Subcutaneous abdominal adipose tissue (tissue), 5 donors: Measurements from ENCODE around the gene CLCN2.

ENCODE experiments used
- H3K27ac ChIP-seq: one replicate; pipeline ENCODE4 v1.7.0; 2013; ENCODE audit warnings: low read depth, mild to moderate bottlenecking, inconsistent platforms, low read length, moderate library complexity
- H3K27me3 ChIP-seq, 5 donors: one replicate each; pipeline ENCODE4 v1.7.0; 2013; ENCODE audit warnings: low read length in 5 of 5, inconsistent platforms in 1 of 5; ENCODE audit not compliant: control insufficient read depth in 5 of 5, insufficient read depth in 4 of 5
- H3K36me3 ChIP-seq, 5 donors: one replicate each; pipeline ENCODE4 v1.7.0; 2013; ENCODE audit warnings: low read length in 5 of 5; ENCODE audit not compliant: control insufficient read depth in 5 of 5, insufficient read depth in 5 of 5
- H3K4me1 ChIP-seq, 5 donors: one replicate each; pipeline ENCODE4 v1.7.0; 2013; ENCODE audit warnings: low read length in 5 of 5, mild to moderate bottlenecking in 3 of 5, moderate library complexity in 1 of 5; ENCODE audit not compliant: control insufficient read depth in 5 of 5, insufficient read depth in 5 of 5
- H3K4me3 ChIP-seq, 5 donors: one replicate each; pipeline ENCODE4 v1.7.0; 2013; ENCODE audit warnings: low read length in 5 of 5, low read depth in 1 of 5
- H3K9ac ChIP-seq, 5 donors: one replicate each; pipeline ENCODE4 v1.7.0; 2013; ENCODE audit warnings: low read length in 5 of 5, mild to moderate bottlenecking in 4 of 5, moderate library complexity in 3 of 5
- H3K9me3 ChIP-seq, 5 donors: one replicate each; pipeline ENCODE4 v1.7.0; 2013; ENCODE audit warnings: low read length in 5 of 5; ENCODE audit not compliant: control insufficient read depth in 5 of 5
- donor health status: healthy.
- donor health status: healthy.
- donor health status: healthy.
- donor health status: healthy.
- donor health status: healthy.

The CLCN2 gene

DNA sequence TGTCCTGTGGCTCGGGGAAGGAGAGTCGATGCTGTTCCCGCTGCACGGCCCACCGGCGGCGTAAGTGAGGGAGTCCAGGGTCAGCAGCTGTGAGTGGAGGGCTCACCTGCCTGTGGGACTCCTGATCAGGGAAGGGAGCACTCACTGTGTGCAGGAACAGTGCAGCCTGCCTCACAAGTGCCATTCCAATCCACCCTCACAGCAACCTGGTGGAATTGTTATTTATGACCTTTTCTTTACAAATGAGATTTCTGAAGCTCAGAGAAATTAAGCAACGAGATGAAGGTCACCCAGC is 27.5 kb upstream of the CLCN2 start:
- Histone ChIP-seq H3K9me3 (no peaks in the 10 kb centered on the region), H3K4me1 (no peaks in the 10 kb centered on the region), H3K36me3 (peaks cover 0 to 33% (median 3%) of the 10 kb centered on the region in 5 donors), H3K27me3 (peaks cover 0 to 2% (median 0%) of the 10 kb centered on the region in 5 donors), H3K4me3 (no peak overlapping the region), H3K27ac (no peak overlapping the region), H3K9ac (no peak overlapping the region)

DNA sequence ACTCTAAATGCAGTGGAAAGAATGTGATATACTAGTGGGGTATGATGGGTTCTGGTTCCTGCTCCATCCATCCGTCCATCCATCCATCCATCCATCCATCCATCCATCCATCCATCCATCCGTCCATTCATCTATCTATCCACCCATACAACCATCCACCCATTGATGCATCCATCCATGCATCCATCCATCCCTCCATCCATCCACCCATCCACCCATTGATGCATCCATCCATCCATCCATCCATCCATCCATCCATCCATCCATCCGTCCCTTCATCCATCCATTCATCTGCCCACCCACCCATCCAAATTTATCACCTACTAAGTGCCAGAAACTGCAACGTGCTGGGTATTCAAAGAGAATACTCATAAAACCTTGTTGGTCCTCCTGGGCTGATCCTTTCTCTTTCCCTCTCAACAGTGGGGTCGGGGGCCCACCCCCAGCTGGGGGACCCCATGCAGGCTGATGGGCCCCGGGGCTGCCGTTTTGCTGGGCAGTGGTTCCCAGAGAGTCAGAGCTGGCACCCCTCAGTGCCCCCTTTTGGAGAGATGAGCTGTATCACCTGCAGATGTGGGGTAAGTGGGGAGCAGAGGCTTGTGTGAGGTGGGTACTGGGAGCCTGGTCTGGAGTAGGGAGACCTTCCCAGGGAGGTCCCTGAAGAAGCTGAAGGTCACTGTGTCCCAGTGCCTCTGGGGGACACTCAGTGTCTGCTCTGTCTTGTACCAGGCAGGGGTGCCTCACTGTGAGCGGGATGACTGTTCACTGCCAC is 26.9 kb upstream of the CLCN2 start:
- Histone ChIP-seq H3K36me3 (peaks cover 0 to 35% (median 3%) of the 10 kb centered on the region in 5 donors), H3K27me3 (peaks cover 0 to 2% (median 0%) of the 10 kb centered on the region in 5 donors), H3K4me3 (no peak overlapping the region), H3K9me3 (no peaks in the 10 kb centered on the region), H3K9ac (no peak overlapping the region), H3K27ac (no peak overlapping the region), H3K4me1 (no peaks in the 10 kb centered on the region)

DNA sequence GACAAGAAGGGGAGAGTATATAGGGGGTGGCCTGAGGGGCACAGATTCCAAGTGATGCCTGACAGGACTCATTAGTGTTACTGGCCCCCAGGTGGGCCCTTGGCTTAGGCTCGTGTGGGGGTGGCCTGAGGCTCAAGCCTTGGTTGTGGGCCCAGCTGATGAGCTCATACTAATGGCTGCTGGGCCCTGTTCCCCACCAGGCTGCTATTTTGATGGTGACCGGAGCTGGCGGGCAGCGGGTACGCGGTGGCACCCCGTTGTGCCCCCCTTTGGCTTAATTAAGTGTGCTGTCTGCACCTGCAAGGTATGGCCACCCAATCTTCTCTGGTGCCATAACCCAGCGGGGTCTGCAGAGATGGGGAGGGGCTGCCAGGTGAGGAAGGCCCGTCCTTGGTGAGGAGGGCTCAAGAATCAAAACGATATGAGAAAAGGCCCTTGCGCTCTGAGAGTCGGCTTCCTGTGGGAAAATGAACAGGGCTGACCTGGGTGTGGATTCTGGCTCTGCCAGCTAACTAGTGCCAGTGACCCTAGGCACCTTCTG is 25.8 kb upstream of the CLCN2 start:
- Histone ChIP-seq H3K27ac (no peak overlapping the region), H3K9me3 (no peaks in the 10 kb centered on the region), H3K27me3 (peaks cover 0 to 2% (median 0%) of the 10 kb centered on the region in 5 donors), H3K4me1 (no peaks in the 10 kb centered on the region), H3K4me3 (no peak overlapping the region), H3K9ac (no peak overlapping the region), H3K36me3 (peaks cover 0 to 46% (median 9%) of the 10 kb centered on the region in 5 donors)

GRCh38 chr3:184386047-184386806 is 24.8 kb upstream of the CLCN2 start:
- H3K27me3 ChIP-seq = peaks cover 0 to 3% (median 0%) of the 10 kb centered on the region in 5 donors
- H3K27ac ChIP-seq = no peak overlapping the region
- H3K4me3 ChIP-seq = no peak overlapping the region
- H3K9me3 ChIP-seq = no peaks in the 10 kb centered on the region
- peaks cover 0 to 10% (median 7%) of the 10 kb centered on the region in 5 donors for H3K4me1 ChIP-seq
- H3K36me3 ChIP-seq = peaks cover 0 to 49% (median 9%) of the 10 kb centered on the region in 5 donors
- H3K9ac ChIP-seq = no peak overlapping the region

- Histone ChIP-seq H3K36me3 (peaks cover 0 to 49% (median 9%) of the 10 kb centered on the region in 5 donors), H3K27ac (no peak overlapping the region), H3K4me3 (no peak overlapping the region), H3K27me3 (peaks cover 0 to 8% (median 2%) of the 10 kb centered on the region in 5 donors), H3K9ac (no peak overlapping the region), H3K9me3 (no peaks in the 10 kb centered on the region), H3K4me1 (peaks cover 0 to 18% (median 15%) of the 10 kb centered on the region in 5 donors)
These were observed 23.5 kb upstream of the CLCN2 start for GRCh38 chr3:184384856-184385422.

GRCh38 chr3:184384342-184384741 is 22.9 kb upstream of the CLCN2 start:
- H3K36me3 ChIP-seq = peaks cover 0 to 49% (median 9%) of the 10 kb centered on the region in 5 donors
- H3K9ac ChIP-seq = no peak overlapping the region
- H3K9me3 ChIP-seq = no peaks in the 10 kb centered on the region
- peaks cover 0 to 10% (median 2%) of the 10 kb centered on the region in 5 donors for H3K27me3 ChIP-seq
- no peak overlapping the region for H3K4me3 ChIP-seq
- peaks cover 0 to 20% (median 16%) of the 10 kb centered on the region in 5 donors for H3K4me1 ChIP-seq
- H3K27ac ChIP-seq = no peak overlapping the region

DNA sequence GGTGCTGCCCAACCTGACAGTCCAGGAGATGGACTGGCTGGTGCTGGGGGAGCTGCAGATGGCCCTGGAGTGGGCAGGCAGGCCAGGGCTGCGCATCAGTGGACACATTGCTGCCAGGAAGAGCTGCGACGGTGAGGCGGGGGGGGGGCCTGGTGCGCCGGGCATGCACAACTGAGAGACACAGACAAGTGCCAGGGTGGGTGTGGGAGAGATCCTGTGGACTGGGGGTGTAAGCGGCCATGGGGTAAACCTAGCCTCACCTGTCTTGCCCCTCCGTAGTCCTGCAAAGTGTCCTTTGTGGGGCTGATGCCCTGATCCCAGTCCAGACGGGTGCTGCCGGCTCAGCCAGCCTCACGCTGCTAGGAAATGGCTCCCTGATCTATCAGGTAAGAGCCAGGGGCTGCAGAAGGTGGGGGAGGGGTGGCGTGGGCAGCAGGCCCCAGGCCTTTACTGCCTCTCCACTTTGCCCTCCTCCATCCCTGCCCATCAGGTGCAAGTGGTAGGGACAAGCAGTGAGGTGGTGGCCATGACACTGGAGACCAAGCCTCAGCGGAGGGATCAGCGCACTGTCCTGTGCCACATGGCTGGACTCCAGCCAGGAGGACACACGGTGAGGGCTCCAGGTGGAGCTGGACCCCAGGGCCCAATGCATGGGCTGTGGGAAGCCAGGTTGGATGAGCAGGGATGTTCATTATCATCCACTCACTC is 21.8 kb upstream of the CLCN2 start:
- Histone ChIP-seq H3K9me3 (no peaks in the 10 kb centered on the region), H3K9ac (no peak overlapping the region), H3K27ac (no peak overlapping the region), H3K36me3 (peaks cover 0 to 41% (median 7%) of the 10 kb centered on the region in 5 donors), H3K4me1 (peaks cover 0 to 31% (median 28%) of the 10 kb centered on the region in 5 donors), H3K27me3 (peaks cover 0 to 21% (median 2%) of the 10 kb centered on the region in 5 donors), H3K4me3 (no peak overlapping the region)

GRCh38 chr3:184382326-184383032 is 21.1 kb upstream of the CLCN2 start:
- Histone ChIP-seq H3K4me1 (peaks cover 0 to 38% (median 35%) of the 10 kb centered on the region in 5 donors), H3K4me3 (no peak overlapping the region), H3K9me3 (no peaks in the 10 kb centered on the region), H3K27me3 (peaks cover 0 to 21% (median 3%) of the 10 kb centered on the region in 5 donors), H3K27ac (no peak overlapping the region), H3K9ac (no peak overlapping the region), H3K36me3 (peaks cover 0 to 37% (median 7%) of the 10 kb centered on the region in 5 donors)
